Gastroesophageal sphincter (tissue), 3 donors: ENCODE data around the gene FCRL5.

Source experiments
- CTCF ChIP-seq, 4 experiments: fragments of 200-600 bp in 2 of 4; fragments of 450-650 bp in 2 of 4; sonication (generic) in 1 of 4; IDR thresholded peaks; one replicate each; pipeline ENCODE4 v1.5.1; 2017 to 2019; ENCODE audit warnings: antibody characterized with exemption in 4 of 4, mild to moderate bottlenecking in 2 of 4, moderate library complexity in 2 of 4
- POLR2A ChIP-seq, 2 donors: fragments of 450-650 bp; IDR thresholded peaks; one replicate each; pipeline ENCODE4 v1.6.1; 2017; ENCODE audit warnings: antibody characterized with exemption in 2 of 2, mild to moderate bottlenecking in 2 of 2, moderate library complexity in 1 of 2

GRCh38 chr1:157551694-157552693, at the start of gene FCRL5:
- TF ChIP-seq POLR2A (IDR thresholded peaks at IDR 0.05) (no peak), CTCF (IDR thresholded peaks at IDR 0.05) (no peak)
